HG02885 (cell line): ENCODE measurements around the gene GPRC5C.

Source experiments
- ATAC-seq: cut with Tn5 transposase; IDR thresholded peaks from one replicate; pipeline ENCODE4 v1.9.1; 2021; ENCODE audit warnings: mild to moderate bottlenecking; ENCODE audit not compliant: unreplicated experiment, poor library complexity

GPRC5C gene

GRCh38 chr17:74493331-74493833 is 61.5 kb downstream of the GPRC5C start:
- ATAC-seq, result no peak
